HG03354 (cell line): ENCODE data around the gene EPB42.

Experiments
- ATAC-seq: cut with Tn5 transposase; IDR thresholded peaks from one replicate; pipeline ENCODE4 v1.9.1; 2021; ENCODE audit warnings: mild to moderate bottlenecking; ENCODE audit not compliant: unreplicated experiment, poor library complexity, severe bottlenecking

The EPB42 gene

DNA sequence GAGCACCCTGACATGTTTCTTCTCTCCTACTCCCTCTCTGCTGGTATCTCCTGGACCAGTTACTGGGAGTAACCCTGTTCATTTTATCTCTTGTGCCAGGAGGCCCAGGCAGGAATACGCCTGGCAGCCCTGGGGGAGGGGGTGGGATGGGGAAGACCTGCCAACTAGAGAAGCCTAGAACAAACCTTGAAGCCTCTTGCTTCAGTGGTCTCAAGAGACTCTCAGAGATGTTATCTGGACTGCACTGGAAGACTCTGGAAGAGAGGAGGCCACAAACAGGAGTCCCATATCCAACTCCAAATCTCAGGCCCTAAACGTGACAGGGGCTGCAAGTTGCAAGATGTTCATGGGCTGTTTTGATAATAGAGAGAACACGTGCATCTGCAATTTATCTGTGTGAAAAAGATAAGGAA is at the start of gene EPB42:
Gene EPB42, minus strand, starts transcription at position 28 of the 413 bp plus-strand sequence. CDS start 193 bp downstream, outside the sequence.
- no peak for ATAC-seq

DNA sequence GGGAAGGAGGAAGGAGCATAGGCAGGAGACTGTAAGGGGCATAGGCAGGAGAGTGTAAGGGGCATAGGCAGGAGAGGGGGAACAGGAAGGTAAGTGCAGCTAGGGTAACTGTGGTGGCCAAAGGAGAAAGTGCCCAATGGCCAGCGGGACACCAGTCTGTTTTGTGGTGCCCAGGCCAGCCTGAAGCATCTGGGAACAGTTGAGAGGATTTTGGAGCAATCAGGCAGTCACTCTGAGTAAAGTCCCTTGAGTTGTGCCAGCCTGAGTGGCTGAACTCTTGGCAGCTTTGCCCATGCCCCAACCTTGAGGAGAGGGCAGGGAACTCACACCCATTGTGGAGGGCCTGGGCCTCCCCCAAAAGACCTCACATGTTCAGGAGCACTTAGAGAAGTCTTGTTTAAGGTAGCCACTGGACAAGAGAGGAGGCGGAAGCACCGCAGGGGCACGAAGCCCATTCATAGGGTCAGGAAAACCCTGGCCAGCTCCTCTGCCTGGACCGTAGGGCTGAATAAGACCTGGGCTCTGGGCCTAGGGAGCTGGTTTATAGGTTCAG is 49.4 kb upstream of the EPB42 start:
- no peak for ATAC-seq

DNA sequence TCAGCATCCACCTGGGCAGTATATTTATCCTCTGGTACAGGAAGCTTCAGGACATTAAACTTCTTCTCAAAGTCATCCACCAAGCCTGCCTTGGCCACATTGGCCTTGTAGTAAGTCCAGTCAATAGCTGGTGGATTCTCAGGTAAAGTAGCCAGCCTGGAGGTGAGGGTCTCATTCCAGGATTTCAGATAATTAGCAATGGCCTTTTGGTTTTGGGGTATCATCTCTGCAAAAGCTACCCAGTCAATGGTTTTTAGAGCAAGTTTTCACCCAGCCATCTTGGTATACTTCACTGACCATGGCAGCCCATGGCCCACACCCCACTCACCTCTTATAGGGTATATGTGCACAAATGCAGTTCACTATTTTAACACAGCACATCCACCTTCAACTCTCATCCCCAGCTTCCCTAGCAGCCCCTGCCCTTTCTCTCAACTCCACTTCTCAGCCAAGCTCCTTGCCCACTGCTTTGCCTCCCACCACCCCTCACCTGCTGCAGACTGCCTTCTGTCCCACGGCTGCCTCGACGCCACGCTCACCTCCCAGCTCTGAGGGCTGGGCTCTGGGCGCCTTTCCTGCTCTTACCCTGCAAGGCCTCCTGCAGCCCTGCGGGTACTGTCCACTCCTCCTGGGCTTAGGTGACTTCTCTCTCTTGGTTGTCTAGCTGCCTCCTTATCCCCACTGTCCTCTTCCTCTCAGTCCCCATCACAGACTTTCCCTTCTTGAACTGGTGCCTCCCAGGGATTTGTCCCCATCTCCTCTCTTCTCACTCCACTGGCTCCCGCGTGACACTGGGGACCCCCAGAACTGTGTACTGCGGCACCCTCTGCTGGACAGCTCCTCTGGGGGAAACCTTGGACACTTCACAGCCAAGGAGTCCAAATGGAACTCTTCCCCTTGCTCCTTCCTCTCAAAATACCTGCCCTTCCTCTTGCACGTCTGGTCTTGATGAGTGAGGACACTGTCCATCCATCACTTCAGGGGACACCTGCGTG is 47.6 kb upstream of the EPB42 start:
- no peak for ATAC-seq

DNA sequence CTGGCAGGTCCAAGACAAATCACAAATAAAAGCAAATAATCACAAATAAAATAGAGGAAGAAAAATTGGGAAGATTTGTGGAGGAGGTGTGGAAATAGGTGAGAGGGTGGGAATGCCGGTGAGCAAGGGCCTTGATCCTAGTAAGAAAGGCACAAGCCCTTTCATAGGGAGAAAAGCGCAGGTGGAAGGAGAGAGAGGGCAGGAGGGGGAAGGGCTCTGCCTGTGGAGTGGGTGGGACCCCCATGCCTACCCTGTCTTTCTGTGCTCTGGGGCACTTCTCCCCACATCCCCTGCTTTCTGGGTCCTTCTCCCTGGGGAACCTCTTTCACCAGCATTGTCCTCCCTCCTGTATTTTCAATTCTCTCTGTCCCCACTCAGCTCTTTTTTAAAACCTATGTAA is 46.6 kb upstream of the EPB42 start:
- ATAC-seq: no peak

DNA sequence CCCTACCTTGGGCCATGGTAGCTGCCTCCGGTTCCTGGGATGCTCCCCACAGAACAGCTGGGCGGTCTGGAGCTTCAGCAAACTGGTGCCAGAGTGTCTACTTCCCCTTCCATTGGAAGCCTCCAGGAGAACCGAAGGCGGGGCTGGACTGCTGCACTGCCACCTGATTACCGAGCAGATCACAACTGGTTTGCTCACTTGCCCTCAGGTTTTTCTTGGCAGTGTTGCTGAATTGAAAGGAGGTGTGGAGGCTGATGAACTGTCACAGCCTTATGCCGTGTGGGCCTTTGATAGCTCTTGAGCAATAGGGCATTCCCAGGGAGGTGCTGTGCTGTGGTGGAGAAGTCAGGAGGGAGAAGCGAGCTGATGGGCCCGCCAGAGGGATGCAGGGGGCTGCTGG is 46.0 kb upstream of the EPB42 start, which contains the start of gene TGM5:
Gene TGM5, minus strand, starts transcription at position 95 of the 400 bp plus-strand sequence. Its CDS starts 79 bp downstream, at position 16.
- ATAC-seq: no peak

DNA sequence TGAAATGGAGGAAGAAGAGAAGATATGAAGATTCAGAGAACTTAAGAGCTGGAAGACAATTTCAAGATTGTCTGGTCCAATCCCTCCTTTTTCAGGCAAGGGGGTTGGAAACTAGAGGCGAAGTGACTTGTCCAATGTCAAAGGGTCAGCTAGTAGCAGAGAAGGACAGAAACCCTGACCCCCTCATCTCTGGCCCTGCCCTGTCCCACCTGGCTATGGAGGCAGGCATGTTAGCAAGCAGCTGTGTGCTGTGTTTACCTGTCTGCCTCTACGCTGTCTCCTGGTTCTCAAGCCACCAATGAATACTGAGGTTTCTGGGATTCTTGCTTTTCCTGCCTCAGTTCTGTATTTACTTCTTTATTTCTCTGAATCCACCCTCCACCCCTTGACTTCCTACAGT is 45.6 kb upstream of the EPB42 start:
- no peak for ATAC-seq

DNA sequence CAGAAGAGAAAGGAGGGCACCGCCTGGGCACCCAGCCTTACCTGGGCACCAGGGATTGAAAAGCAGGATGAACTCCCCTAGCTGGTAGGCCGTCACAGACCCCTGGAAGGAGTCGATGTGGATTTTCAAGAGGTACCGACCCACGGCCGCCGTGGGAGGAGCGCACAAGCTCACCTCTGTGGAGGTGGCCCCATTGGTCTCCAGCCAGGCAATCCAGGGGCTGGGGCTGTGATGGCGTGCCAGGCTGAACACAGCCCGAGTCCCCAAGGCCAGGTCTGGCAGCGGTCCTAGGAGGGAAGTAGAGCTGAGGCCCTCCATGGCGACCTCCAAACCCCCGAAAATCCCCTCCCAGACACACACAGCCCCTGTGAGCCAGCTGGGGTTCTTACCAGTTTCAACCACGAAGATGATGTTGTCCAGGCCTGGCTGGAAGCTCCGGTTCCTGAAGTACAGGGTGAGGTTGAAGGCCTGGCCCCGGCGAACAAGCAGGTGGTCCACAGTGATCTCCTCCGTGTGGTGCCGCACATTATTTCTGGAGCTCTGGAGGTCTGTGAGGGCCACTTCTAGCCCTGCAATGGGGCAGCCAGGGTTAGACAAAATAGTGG is 39.3 kb upstream of the EPB42 start:
- ATAC-seq: no peak

DNA sequence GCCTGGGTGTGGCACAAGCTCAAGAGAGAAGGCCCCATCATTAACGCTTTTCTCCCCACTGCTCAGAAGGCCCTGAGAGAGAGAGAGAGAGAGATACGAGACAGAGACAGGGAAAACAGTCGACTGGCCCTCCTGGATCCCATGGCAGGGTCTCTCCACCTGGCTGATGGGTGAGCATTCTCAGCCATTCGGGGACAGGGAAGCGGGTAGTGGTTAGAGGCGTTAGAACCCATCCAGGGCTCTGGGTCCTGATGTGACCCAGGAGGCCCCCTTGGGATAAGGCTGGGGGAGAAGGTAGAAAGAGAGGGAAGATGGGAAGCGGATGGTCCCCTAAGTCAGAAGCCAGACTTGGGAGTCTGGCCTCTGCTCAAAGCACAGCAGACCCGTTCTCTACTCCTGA is 38.0 kb upstream of the EPB42 start:
- no peak for ATAC-seq

DNA sequence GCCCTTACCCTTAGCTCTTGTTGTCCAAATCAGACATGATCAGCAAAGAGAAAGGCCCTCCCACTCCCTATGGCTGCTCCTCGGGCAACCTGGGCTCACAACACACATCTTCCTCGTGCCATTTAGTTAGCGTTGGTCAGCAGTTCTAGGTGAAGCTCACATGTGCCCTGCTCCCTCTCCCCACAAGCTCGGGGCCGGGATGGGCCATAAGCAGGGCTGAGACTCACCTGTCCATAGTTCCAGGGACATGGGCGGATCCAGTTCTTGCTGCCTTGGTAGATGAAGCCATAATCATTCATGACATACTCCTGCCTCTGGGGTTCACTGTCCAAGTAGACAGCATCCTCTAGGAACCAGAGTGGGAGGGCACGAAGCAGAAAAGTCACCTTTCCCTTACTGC is 35.5 kb upstream of the EPB42 start:
- no peak for ATAC-seq

DNA sequence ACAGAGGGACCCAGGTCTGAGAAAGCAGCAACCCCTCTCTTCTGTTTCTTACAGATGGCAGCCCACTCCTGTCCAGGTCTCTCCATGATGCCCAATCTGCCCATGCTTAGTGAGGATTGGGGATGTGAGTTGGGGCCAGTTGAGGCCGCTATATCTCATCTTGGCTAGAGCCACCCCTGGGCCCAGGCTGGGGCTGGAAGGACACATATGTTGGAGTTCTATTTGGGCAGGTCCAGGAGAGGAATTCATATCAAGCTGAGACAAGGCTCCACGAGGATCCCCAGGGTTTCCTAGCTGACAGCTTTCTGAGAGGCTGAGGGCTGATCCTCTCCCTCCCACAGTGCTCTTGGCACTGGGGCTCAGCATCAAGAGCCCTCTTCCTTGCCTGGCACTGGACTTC is 34.6 kb upstream of the EPB42 start:
- no peak for ATAC-seq

DNA sequence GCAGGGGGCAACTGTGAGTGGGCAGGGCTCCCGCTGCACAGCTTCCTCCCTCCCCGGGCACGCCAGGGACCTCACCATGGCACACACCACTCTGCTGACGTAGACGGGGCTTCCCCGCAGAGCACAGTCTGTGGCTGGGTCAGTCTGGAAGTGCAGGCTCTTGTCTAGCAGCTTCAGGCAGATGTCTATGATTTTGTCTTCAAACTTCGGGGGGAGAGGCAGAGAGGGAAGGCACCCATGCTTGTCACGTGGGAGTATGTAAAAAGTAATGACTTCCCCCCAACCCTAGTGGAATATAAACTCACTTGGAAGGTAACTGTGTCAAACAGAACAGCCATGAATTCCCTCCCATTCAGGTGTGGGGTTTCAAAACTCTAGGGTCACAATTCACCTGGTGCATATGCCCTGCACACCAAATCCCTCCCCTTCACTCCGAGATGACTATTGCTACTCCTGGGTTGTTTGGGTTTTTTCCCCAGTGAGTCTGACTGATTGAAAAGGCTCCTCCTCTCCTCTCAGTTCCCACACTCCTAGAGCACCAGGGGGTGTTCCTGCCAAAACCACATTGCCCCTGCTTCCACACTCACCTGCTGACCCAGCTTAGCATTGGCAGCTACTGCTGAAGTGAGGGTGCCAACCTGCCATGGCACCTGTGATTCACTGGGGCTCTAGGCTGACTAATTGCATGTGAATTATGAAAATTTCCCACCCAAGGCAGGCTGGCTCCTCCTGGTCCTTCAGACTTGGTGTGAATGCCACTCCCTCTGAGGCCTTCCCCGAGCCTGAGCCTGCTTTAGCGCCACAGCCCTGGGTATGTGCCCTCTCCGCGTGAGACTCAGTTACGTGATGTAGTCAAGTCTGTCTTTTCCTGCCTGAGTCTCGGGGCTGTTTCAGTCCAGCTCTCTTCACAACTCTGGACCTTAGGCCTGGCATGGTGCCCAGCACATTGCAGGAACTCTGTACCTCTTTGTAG is 32.9 kb upstream of the EPB42 start:
- ATAC-seq: peak; percentile 38

DNA sequence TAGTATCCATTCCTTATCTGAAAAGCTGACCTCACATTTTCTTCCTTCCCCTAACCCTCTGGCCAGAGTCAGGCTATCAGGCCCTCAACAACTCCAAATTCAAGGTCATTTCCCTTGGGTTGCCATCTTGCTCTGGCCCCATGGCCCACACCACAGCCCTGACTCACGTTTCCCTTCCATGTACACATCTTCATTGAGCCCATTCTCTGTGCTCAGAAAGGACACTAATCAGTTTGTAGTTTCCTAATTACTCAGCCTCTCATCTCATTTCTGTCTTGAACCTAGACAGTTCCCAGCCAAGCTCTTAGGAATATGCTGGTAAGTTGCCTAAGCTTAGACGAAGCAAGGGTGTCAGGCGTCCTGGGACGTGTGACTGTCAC is 31.0 kb upstream of the EPB42 start:
- no peak for ATAC-seq

DNA sequence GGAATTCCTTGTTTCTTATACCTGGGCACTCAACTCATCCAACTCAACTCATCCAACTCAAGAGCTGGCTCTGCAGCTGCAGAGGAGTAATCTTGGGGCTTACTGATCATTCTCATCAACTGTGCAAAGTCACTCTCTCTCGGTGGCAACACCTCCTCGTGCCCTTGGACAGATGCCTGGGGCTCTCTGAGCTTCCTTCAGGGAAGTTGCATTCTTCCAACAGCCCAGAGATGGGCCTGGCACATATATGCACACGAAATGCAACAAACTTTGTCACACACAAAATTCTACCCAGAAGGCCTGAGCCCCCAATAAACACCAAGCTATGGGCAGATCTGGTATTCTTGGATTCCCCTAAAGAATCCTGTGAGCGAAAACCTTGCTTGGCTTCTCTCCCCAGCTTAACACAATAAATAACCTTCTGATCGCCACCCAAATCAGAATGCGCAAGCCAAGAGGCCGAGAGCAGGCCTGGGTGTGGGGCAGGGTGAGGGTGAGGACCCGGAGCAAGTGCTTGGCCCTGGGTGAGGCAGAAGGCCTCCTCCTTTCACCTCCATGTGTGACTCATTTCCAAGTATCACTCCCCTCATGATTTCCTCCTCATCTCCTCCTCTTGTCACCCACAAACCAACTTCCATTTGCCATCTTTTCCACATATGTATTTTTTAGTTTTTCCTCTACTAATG is 30.5 kb upstream of the EPB42 start:
- ATAC-seq: no peak

DNA sequence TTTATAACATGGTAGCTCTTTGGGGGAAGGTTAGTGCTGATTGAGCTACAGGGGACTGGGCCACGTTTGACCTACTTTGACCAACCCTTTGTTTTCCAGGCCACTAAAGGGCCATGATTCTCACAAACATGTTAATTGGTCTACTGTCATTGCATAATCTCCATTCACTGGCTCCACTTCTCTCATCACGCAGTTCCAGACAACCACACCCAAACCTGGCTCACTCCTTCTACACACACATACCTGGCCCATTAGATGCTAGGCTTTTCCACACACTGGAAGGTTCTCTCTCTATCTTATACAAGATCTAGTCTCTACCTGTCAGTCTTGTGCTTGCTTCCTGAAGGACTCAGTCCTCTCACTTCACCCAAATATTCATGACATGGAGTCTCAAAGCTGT is 30.0 kb upstream of the EPB42 start:
- ATAC-seq: no peak

DNA sequence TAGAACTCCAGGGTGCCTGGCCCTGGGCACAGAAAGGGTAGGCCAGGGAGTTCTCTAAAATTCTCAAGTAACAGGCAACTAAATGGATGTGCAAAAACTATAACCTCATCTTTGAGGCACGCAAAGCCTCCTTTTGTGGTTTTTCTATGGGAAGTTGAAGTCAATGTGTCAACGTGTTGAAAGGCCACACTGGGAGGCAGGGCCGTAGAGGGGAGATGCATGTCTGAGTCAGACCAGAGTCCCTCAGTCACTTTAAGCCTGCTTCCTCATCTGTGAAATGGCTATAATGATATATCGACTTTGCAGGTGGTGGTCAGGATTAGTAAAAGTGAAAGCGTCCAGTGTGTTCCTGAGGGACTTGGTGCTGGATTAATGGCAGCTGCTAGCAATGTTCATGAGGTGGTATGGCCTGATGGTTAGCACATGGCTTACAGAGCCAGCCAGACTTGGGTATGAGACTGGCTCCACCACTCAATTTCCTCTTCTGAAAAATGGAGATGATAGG is 28.9 kb upstream of the EPB42 start:
- ATAC-seq: peak; percentile 71

DNA sequence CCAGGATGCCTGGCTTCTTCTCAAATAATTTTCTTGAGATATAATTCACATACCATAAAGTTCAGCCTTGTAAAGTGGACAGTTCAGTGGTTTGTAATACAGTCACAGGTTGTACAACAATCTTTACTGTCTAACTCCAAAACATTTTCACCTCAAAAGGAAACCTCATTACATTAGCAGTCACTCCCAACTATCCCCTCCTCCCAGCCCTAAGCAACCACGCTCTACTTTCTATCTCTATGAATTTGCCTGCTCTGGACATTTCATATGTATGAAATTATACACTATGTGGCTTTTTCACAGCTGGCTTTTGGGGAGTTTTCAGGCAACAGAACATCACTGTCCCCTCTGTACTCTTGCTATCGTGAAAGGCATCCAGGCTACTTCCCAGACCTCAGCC is 28.4 kb upstream of the EPB42 start:
- ATAC-seq: no peak

DNA sequence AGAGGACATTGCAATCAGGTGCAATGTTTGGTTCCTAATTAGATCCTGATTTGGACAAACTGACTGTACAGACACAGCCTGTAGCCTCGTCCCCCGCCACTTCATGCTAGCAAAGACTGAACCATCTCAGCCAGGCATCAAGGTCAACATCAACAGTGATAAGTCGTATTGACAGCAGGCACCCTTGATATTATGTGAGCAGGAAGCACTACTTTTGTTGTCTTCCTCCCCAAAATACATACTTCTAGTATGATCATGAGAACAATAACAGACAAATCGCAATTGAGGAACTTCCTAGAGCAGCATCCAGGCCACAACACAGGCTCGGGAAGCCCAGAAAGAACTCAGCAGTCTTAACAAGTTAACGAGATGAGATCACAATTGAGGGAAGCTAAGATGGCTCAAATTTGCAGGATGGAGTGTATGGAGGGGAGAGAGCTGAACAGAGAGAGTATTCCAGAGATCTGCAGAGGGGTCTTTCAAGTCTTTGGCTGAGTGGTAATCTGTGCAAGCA is 25.5 kb upstream of the EPB42 start:
- no peak for ATAC-seq

DNA sequence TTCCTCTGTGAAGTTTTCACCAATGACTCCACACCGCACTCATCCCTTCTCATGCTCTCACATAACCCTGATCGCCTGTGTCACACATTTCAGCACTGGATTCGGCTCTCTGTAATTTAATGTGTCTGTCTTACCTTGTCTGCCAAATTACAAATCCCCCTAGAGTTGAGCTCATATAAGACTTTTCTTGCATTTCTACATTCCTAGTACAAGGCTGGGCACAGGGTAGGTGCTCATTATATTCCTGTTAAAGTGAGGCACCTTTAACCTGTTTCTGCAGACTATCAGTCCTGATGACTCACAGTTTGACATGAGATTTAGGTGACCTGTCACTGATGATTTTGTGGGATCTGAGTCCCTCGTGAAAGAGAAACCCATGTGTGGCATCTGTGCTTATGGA is 23.3 kb upstream of the EPB42 start:
- no peak for ATAC-seq
